ENCODE measurements around the gene PLEKHF1. TPM values are rescaled to one million over a fixed set of nuclear protein-coding genes. Genes with fewer than 3 reads are reported as not detected.

Gene PLEKHF1
- total RNA-seq = 10 to 100 TPM in 1 of 8 experiments, 1 to 10 TPM in 7; 1.1 to 15.3 (median 1.4) TPM

GRCh38 chr19:29665215-29665825 is at the start of gene PLEKHF1:
Gene PLEKHF1 (plus strand): TSS chr19:29665461. CDS start chr19:29673840, 8,379 bp downstream.
- peak; percentile 63 to 95 (median 92) for ATAC-seq (replicated peaks in 6 of 8)
- peak within 1 kb of the TSS; percentile 47 to 88 (median 60) for H3K4me3 ChIP-seq
- WGBS, 10 experiments = no CpG with 5 or more reads among the region's 75 CpGs
- H3K4me1 ChIP-seq (replicated peaks in 1 of 2) = peaks cover 18 to 22% of the 10 kb centered on the region in 2 donors
- in situ Hi-C loops (cut with MboI; ENCODE audit: low pct_unique_long_range_greater_than_20kb in 2 of 9, low sequenced_read_pairs in 9 of 9, unreplicated experiment in 9 of 9) = no loop called here
- H3K27ac ChIP-seq = no peak within 1 kb of the TSS

GRCh38 chr19:29615891-29616425 is 49.3 kb upstream of the PLEKHF1 start:
- 80 to 95% (median 90%) methylated on average over 1 to 4 of the region's 10 CpGs; no CpG with 5 or more reads in 7 of the 10 experiments for WGBS, 10 experiments
- no peak overlapping the region for H3K27ac ChIP-seq
- H3K4me1 ChIP-seq (replicated peaks in 1 of 2) = no peaks in the 10 kb centered on the region
- in situ Hi-C loops (cut with MboI; ENCODE audit: low pct_unique_long_range_greater_than_20kb in 2 of 9, low sequenced_read_pairs in 9 of 9, unreplicated experiment in 9 of 9) = no loop called here
- ATAC-seq (replicated peaks in 6 of 8) = no peak
- no peak overlapping the region for H3K4me3 ChIP-seq

- WGBS, 10 experiments = 100% methylated on average over 1 to 2 of the region's 16 CpGs; no CpG with 5 or more reads in 6 of the 10 experiments
- in situ Hi-C loops (cut with MboI; ENCODE audit: low pct_unique_long_range_greater_than_20kb in 2 of 9, low sequenced_read_pairs in 9 of 9, unreplicated experiment in 9 of 9) = no loop called here
Observed at GRCh38 chr19:29616541-29616940, 48.7 kb upstream of the PLEKHF1 start.

GRCh38 chr19:29617366-29618266 is 47.6 kb upstream of the PLEKHF1 start:
- ATAC-seq (replicated peaks in 6 of 8) = peak in 1 of 8 experiments; percentile 35
- Histone ChIP-seq H3K4me3 (no peak overlapping the region), H3K4me1 (replicated peaks in 1 of 2) (no peaks in the 10 kb centered on the region), H3K27ac (no peak overlapping the region)
- in situ Hi-C loops (cut with MboI; ENCODE audit: low pct_unique_long_range_greater_than_20kb in 2 of 9, low sequenced_read_pairs in 9 of 9, unreplicated experiment in 9 of 9) = no loop called here
- 33 to 100% (median 87%) methylated on average over 1 to 7 of the region's 16 CpGs; no CpG with 5 or more reads in 4 of the 10 experiments for WGBS, 10 experiments

More at GRCh38 chr19:29616541-29616940, 48.7 kb upstream of the PLEKHF1 start:
- no peak for ATAC-seq (replicated peaks in 6 of 8)
- H3K4me1 ChIP-seq (replicated peaks in 1 of 2) = no peaks in the 10 kb centered on the region
- no peak overlapping the region for H3K4me3 ChIP-seq
- H3K27ac ChIP-seq = no peak overlapping the region

- Histone ChIP-seq H3K4me1 (replicated peaks in 1 of 2) (no peaks in the 10 kb centered on the region), H3K4me3 (no peak overlapping the region), H3K27ac (no peak overlapping the region)
- no peak for ATAC-seq (replicated peaks in 6 of 8)
- 40 to 100% (median 81%) methylated on average over 1 to 4 of the region's 7 CpGs; no CpG with 5 or more reads in 5 of the 10 experiments for WGBS, 10 experiments
- in situ Hi-C loops (cut with MboI; ENCODE audit: low pct_unique_long_range_greater_than_20kb in 2 of 9, low sequenced_read_pairs in 9 of 9, unreplicated experiment in 9 of 9) = no loop called here
Observed at GRCh38 chr19:29618434-29618833, 46.8 kb upstream of the PLEKHF1 start.

GRCh38 chr19:29618871-29619270 is 46.4 kb upstream of the PLEKHF1 start:
- Histone ChIP-seq H3K27ac (no peak overlapping the region), H3K4me3 (no peak overlapping the region), H3K4me1 (replicated peaks in 1 of 2) (no peaks in the 10 kb centered on the region)
- in situ Hi-C loops (cut with MboI; ENCODE audit: low pct_unique_long_range_greater_than_20kb in 2 of 9, low sequenced_read_pairs in 9 of 9, unreplicated experiment in 9 of 9) = no loop called here
- WGBS, 10 experiments = 0 to 77% (median 50%) methylated on average over 1 to 6 of the region's 7 CpGs; no CpG with 5 or more reads in 1 of the 10 experiments
- ATAC-seq (replicated peaks in 6 of 8) = no peak

- Histone ChIP-seq H3K27ac (no peak overlapping the region), H3K4me3 (no peak overlapping the region), H3K4me1 (replicated peaks in 1 of 2) (peaks cover 6 to 9% of the 10 kb centered on the region in 2 donors)
- in situ Hi-C loops (cut with MboI; ENCODE audit: low pct_unique_long_range_greater_than_20kb in 2 of 9, low sequenced_read_pairs in 9 of 9, unreplicated experiment in 9 of 9) = no loop called here
- WGBS, 10 experiments = 20 to 67% methylated on average over 2 of the region's 15 CpGs; no CpG with 5 or more reads in 8 of the 10 experiments
- ATAC-seq (replicated peaks in 6 of 8) = no peak
Observed at GRCh38 chr19:29620931-29621351, 44.3 kb upstream of the PLEKHF1 start.

GRCh38 chr19:29622166-29623070 is 42.8 kb upstream of the PLEKHF1 start:
- H3K4me1 ChIP-seq (replicated peaks in 1 of 2) = peaks cover 6 to 9% of the 10 kb centered on the region in 2 donors
- H3K4me3 ChIP-seq = no peak overlapping the region
- in situ Hi-C loops (cut with MboI; ENCODE audit: low pct_unique_long_range_greater_than_20kb in 2 of 9, low sequenced_read_pairs in 9 of 9, unreplicated experiment in 9 of 9) = no loop called here
- 61 to 100% (median 86%) methylated on average over 1 to 13 of the region's 23 CpGs; no CpG with 5 or more reads in 1 of the 10 experiments for WGBS, 10 experiments
- no peak overlapping the region for H3K27ac ChIP-seq
- no peak for ATAC-seq (replicated peaks in 6 of 8)

GRCh38 chr19:29623726-29624488 is 41.4 kb upstream of the PLEKHF1 start:
- H3K27ac ChIP-seq = no peak overlapping the region
- 33 to 100% (median 71%) methylated on average over 1 to 5 of the region's 18 CpGs; no CpG with 5 or more reads in 4 of the 10 experiments for WGBS, 10 experiments
- in situ Hi-C loops (cut with MboI; ENCODE audit: low pct_unique_long_range_greater_than_20kb in 2 of 9, low sequenced_read_pairs in 9 of 9, unreplicated experiment in 9 of 9) = no loop called here

GRCh38 chr19:29624489-29625185 is 40.6 kb upstream of the PLEKHF1 start:
- ATAC-seq (replicated peaks in 6 of 8) = peak in 5 of 8 experiments; percentile 11 to 50 (median 36)
- Histone ChIP-seq H3K4me1 (replicated peaks in 1 of 2) (peaks cover 6 to 9% of the 10 kb centered on the region in 2 donors), H3K27ac (no peak overlapping the region), H3K4me3 (no peak overlapping the region)
- in situ Hi-C loops (cut with MboI; ENCODE audit: low pct_unique_long_range_greater_than_20kb in 2 of 9, low sequenced_read_pairs in 9 of 9, unreplicated experiment in 9 of 9) = no loop called here
- WGBS, 10 experiments = 0 to 100% (median 57%) methylated on average over 1 to 4 of the region's 6 CpGs; no CpG with 5 or more reads in 2 of the 10 experiments

More at GRCh38 chr19:29623726-29624488, 41.4 kb upstream of the PLEKHF1 start:
- Histone ChIP-seq H3K4me3 (no peak overlapping the region), H3K4me1 (replicated peaks in 1 of 2) (peaks cover 6 to 9% of the 10 kb centered on the region in 2 donors)
- peak in 3 of 8 experiments; percentile 75 to 83 (median 83) for ATAC-seq (replicated peaks in 6 of 8)

GRCh38 chr19:29625186-29625651 is 40.0 kb upstream of the PLEKHF1 start:
- in situ Hi-C loops (cut with MboI; ENCODE audit: low pct_unique_long_range_greater_than_20kb in 2 of 9, low sequenced_read_pairs in 9 of 9, unreplicated experiment in 9 of 9) = no loop called here
- WGBS, 10 experiments = 20 to 100% (median 35%) methylated on average over 1 to 9 of the region's 9 CpGs; no CpG with 5 or more reads in 1 of the 10 experiments
- ATAC-seq (replicated peaks in 6 of 8) = no peak

More at GRCh38 chr19:29625186-29625651, 40.0 kb upstream of the PLEKHF1 start:
- H3K27ac ChIP-seq = no peak overlapping the region
- no peak overlapping the region for H3K4me3 ChIP-seq
- peaks cover 6 to 9% of the 10 kb centered on the region in 2 donors for H3K4me1 ChIP-seq (replicated peaks in 1 of 2)

All from motor neuron (in vitro differentiated cells).